ENCODE measurements around the gene MGMT. TPM values are rescaled to one million over a fixed set of nuclear protein-coding genes. Genes with fewer than 3 reads are reported as not detected.

Gene MGMT
- total RNA-seq, 1 donor from 2014 or later = 19.6 TPM

DNA sequence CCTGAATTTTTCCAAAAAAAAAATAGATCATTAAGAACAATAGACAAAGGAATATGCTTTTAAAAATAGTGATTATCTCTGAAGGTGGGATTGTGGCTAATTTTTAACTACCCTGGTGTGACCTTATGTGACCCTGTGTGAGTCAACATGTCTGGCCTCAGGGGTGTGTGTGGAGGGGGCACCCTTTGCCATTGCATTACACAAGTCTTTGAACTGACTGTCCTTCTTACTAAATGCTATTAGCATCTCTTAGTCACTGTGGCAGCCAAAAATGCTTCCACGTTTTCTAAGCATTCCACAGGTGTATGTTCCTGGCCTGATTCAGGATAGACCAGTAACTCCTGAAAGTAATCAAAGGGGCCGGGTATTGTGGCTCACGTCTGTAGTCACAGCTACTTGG, 175.4 kb downstream of the MGMT start:
- DNase-seq (ENCODE audit: low spot score) = no peak
- Mint-ChIP-seq H3K27me3 (ENCODE audit: insufficient read depth) (no peaks in the 10 kb centered on the region), H3K36me3 (ENCODE audit: low read depth) (no peaks in the 10 kb centered on the region), H3K4me1 (ENCODE audit: low read depth) (no peaks in the 10 kb centered on the region), H3K27ac (no peak overlapping the region), H3K4me3 (no peak overlapping the region), H3K9me3 (no peaks in the 10 kb centered on the region)
- intact Hi-C loops (cut with micrococcal nuclease) = no loop called here

DNA sequence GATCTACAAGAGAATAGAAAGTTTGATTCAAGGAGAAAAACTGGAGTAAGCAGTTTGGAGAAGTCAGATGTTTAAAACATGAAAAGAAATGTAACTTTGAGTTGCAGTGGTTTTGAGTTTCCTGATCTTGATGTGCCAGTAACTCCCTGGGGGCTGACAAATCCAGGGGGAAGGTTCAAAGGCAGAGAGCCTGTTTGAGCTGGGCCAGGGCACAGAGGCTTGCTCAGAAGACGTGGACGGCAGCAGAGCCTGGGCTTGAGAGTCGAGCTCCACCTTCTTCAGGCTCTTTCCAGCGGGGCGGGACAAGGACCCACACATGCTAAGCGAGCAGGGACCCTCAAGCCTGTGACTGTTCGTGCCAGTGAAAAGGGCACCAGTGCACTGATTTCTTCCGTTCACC, 176.2 kb downstream of the MGMT start:
- no peak for DNase-seq (ENCODE audit: low spot score)
- Mint-ChIP-seq H3K27ac (no peak overlapping the region), H3K4me3 (no peak overlapping the region), H3K9me3 (no peaks in the 10 kb centered on the region), H3K36me3 (ENCODE audit: low read depth) (no peaks in the 10 kb centered on the region), H3K27me3 (ENCODE audit: insufficient read depth) (no peaks in the 10 kb centered on the region), H3K4me1 (ENCODE audit: low read depth) (no peaks in the 10 kb centered on the region)
- intact Hi-C loops (cut with micrococcal nuclease) = no loop called here

DNA sequence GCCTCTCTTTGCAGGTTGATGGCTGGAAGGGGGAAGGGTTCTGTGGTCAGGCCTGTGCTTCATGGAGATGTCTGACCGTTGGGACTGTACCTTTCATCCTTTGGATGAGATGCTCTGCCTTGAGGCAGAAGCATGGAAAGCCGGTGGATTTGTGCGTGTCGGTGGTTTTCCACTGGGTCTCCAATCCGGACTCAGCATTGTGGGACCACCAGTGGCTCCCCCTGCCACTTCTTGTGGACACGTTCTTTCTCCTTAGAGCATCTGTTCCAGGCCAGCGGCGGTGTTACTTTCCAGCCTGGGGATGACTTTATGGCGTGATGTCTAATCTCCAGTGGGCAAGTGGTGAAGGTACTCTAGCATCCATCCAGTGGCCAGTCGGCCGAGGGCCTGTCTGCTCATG, 178.4 kb downstream of the MGMT start:
- no peaks in the 10 kb centered on the region for H3K9me3 Mint-ChIP-seq
- H3K4me1 Mint-ChIP-seq (ENCODE audit: low read depth) = no peaks in the 10 kb centered on the region
- intact Hi-C loops (cut with micrococcal nuclease) = no loop called here
- no peaks in the 10 kb centered on the region for H3K36me3 Mint-ChIP-seq (ENCODE audit: low read depth)
- no peak for DNase-seq (ENCODE audit: low spot score)
- H3K4me3 Mint-ChIP-seq = no peak overlapping the region
- no peak overlapping the region for H3K27ac Mint-ChIP-seq
- no peaks in the 10 kb centered on the region for H3K27me3 Mint-ChIP-seq (ENCODE audit: insufficient read depth)

GRCh38 chr10:129646973-129647372, 179.9 kb downstream of the MGMT start:
- Mint-ChIP-seq H3K27ac (no peak overlapping the region), H3K27me3 (ENCODE audit: insufficient read depth) (no peaks in the 10 kb centered on the region), H3K9me3 (no peaks in the 10 kb centered on the region), H3K36me3 (ENCODE audit: low read depth) (no peaks in the 10 kb centered on the region), H3K4me3 (no peak overlapping the region), H3K4me1 (ENCODE audit: low read depth) (no peaks in the 10 kb centered on the region)
- intact Hi-C loops (cut with micrococcal nuclease) = no loop called here
- DNase-seq (ENCODE audit: low spot score) = no peak

DNA sequence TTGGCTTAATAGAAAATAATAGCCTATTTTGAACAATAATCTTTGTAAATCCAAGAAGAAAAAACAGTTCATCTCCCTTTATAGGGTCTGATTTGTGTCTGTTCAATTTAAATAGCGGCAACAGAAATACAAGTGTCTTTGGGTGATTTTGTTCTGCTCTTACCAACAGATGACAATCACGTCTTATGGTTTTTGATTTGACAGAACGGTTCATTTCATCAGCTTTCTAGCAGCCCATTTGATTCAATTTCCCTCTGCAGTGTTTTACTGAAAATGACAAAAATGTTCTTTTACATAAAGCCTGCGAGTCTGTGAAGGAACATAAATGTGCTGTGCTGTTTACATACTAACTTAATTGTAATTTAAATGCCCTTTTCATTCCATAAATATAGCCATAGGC, 180.5 kb downstream of the MGMT start:
- intact Hi-C loops (cut with micrococcal nuclease) = no loop called here
- no peak overlapping the region for H3K27ac Mint-ChIP-seq
- no peaks in the 10 kb centered on the region for H3K36me3 Mint-ChIP-seq (ENCODE audit: low read depth)
- H3K27me3 Mint-ChIP-seq (ENCODE audit: insufficient read depth) = no peaks in the 10 kb centered on the region
- no peak overlapping the region for H3K4me3 Mint-ChIP-seq
- no peaks in the 10 kb centered on the region for H3K4me1 Mint-ChIP-seq (ENCODE audit: low read depth)
- H3K9me3 Mint-ChIP-seq = no peaks in the 10 kb centered on the region
- no peak for DNase-seq (ENCODE audit: low spot score)

GRCh38 chr10:129648856-129649255, 181.8 kb downstream of the MGMT start:
- Mint-ChIP-seq H3K36me3 (ENCODE audit: low read depth) (no peaks in the 10 kb centered on the region), H3K9me3 (no peaks in the 10 kb centered on the region), H3K27me3 (ENCODE audit: insufficient read depth) (no peaks in the 10 kb centered on the region), H3K4me1 (ENCODE audit: low read depth) (no peaks in the 10 kb centered on the region), H3K4me3 (no peak overlapping the region), H3K27ac (no peak overlapping the region)
- DNase-seq (ENCODE audit: low spot score) = no peak
- intact Hi-C loops (cut with micrococcal nuclease) = no loop called here

- H3K4me1 Mint-ChIP-seq (ENCODE audit: low read depth) = no peaks in the 10 kb centered on the region
- DNase-seq (ENCODE audit: low spot score) = no peak
- no peak overlapping the region for H3K4me3 Mint-ChIP-seq
- H3K27ac Mint-ChIP-seq = no peak overlapping the region
- no peaks in the 10 kb centered on the region for H3K36me3 Mint-ChIP-seq (ENCODE audit: low read depth)
- intact Hi-C loops (cut with micrococcal nuclease) = no loop called here
- no peaks in the 10 kb centered on the region for H3K27me3 Mint-ChIP-seq (ENCODE audit: insufficient read depth)
- H3K9me3 Mint-ChIP-seq = no peaks in the 10 kb centered on the region
These were observed 185.0 kb downstream of the MGMT start for GRCh38 chr10:129652021-129652420.

DNA sequence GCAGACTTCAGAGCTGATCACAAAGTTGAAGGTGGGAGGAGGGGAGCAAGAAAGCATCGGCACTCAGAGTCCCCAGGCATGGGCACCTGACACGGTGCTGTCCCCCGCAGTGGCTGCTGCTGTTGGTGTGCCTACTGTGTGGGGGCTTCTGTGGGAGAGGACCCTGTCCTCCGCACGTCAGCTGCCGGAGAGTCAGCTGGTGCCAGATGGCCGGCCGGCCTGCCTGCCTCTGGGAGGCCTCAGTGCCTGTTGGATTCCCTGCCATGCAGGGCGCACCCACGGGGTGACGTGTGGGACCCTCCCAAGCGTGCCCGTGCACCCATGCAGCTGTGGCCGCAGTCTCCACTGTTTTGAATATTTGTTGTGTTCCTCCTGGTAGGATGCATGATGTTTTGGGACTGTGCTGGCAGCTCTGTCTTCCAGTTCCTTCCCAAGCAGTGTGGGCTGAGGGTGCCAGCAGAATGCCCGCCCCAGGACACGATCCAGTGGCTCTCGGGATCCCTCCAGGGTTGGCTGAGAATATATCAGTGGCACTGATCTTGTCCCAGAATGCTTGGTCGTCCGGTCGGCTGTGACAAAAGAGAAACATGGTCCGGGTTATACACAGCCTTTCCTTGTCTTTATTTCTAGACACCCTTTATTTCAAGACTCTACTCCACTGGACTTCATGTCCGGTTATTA, 185.6 kb downstream of the MGMT start:
- no peaks in the 10 kb centered on the region for H3K4me1 Mint-ChIP-seq (ENCODE audit: low read depth)
- no peaks in the 10 kb centered on the region for H3K36me3 Mint-ChIP-seq (ENCODE audit: low read depth)
- intact Hi-C loops (cut with micrococcal nuclease) = no loop called here
- no peak overlapping the region for H3K4me3 Mint-ChIP-seq
- H3K27me3 Mint-ChIP-seq (ENCODE audit: insufficient read depth) = no peaks in the 10 kb centered on the region
- no peaks in the 10 kb centered on the region for H3K9me3 Mint-ChIP-seq
- no peak overlapping the region for H3K27ac Mint-ChIP-seq
- DNase-seq (ENCODE audit: low spot score) = no peak

- Mint-ChIP-seq H3K4me3 (no peak overlapping the region), H3K9me3 (no peaks in the 10 kb centered on the region), H3K27me3 (ENCODE audit: insufficient read depth) (no peaks in the 10 kb centered on the region), H3K36me3 (ENCODE audit: low read depth) (no peaks in the 10 kb centered on the region), H3K27ac (no peak overlapping the region), H3K4me1 (ENCODE audit: low read depth) (no peaks in the 10 kb centered on the region)
- DNase-seq (ENCODE audit: low spot score) = no peak
- intact Hi-C loops (cut with micrococcal nuclease) = no loop called here
These were observed 186.4 kb downstream of the MGMT start for GRCh38 chr10:129653428-129653827.

GRCh38 chr10:129653861-129654260, 186.8 kb downstream of the MGMT start:
- intact Hi-C loops (cut with micrococcal nuclease) = no loop called here
- Mint-ChIP-seq H3K4me3 (no peak overlapping the region), H3K36me3 (ENCODE audit: low read depth) (no peaks in the 10 kb centered on the region), H3K4me1 (ENCODE audit: low read depth) (no peaks in the 10 kb centered on the region), H3K9me3 (no peaks in the 10 kb centered on the region), H3K27me3 (ENCODE audit: insufficient read depth) (no peaks in the 10 kb centered on the region), H3K27ac (no peak overlapping the region)
- no peak for DNase-seq (ENCODE audit: low spot score)

GRCh38 chr10:129654461-129654860, 187.4 kb downstream of the MGMT start:
- Mint-ChIP-seq H3K36me3 (ENCODE audit: low read depth) (no peaks in the 10 kb centered on the region), H3K27ac (no peak overlapping the region), H3K9me3 (no peaks in the 10 kb centered on the region), H3K4me3 (no peak overlapping the region), H3K27me3 (ENCODE audit: insufficient read depth) (no peaks in the 10 kb centered on the region), H3K4me1 (ENCODE audit: low read depth) (no peaks in the 10 kb centered on the region)
- intact Hi-C loops (cut with micrococcal nuclease) = no loop called here
- no peak for DNase-seq (ENCODE audit: low spot score)

- no peak overlapping the region for H3K27ac Mint-ChIP-seq
These were observed 188.1 kb downstream of the MGMT start for GRCh38 chr10:129655007-129655678.

DNA sequence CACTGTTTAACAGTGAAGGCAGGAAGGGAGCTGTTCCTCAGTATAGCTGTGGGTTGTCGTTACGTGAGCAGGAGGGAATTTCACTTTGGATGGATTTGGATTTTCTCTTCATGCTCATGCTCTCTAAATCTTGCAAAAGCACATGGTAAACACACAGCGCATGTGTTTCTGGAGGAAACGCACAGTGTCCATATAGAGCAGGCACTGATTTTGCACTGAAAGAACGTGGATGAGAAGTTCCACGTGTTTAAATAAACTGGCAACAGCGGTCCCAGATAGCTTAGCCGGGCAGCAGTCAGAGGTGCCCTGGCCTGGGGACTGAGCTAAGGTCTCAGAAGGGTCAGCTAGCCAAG, 188.6 kb downstream of the MGMT start:
- no peaks in the 10 kb centered on the region for H3K36me3 Mint-ChIP-seq (ENCODE audit: low read depth)
- no peak overlapping the region for H3K27ac Mint-ChIP-seq
- intact Hi-C loops (cut with micrococcal nuclease) = no loop called here
- DNase-seq (ENCODE audit: low spot score) = no peak
- H3K4me1 Mint-ChIP-seq (ENCODE audit: low read depth) = no peaks in the 10 kb centered on the region
- peaks cover 3% of the 10 kb centered on the region for H3K9me3 Mint-ChIP-seq
- no peaks in the 10 kb centered on the region for H3K27me3 Mint-ChIP-seq (ENCODE audit: insufficient read depth)
- H3K4me3 Mint-ChIP-seq = no peak overlapping the region

More at GRCh38 chr10:129655007-129655678, 188.1 kb downstream of the MGMT start:
- Mint-ChIP-seq H3K4me3 (no peak overlapping the region), H3K36me3 (ENCODE audit: low read depth) (no peaks in the 10 kb centered on the region), H3K4me1 (ENCODE audit: low read depth) (no peaks in the 10 kb centered on the region), H3K9me3 (peaks cover 2% of the 10 kb centered on the region), H3K27me3 (ENCODE audit: insufficient read depth) (no peaks in the 10 kb centered on the region)
- intact Hi-C loops (cut with micrococcal nuclease) = no loop called here
- no peak for DNase-seq (ENCODE audit: low spot score)

- no peak overlapping the region for H3K27ac Mint-ChIP-seq
- peaks cover 3% of the 10 kb centered on the region for H3K9me3 Mint-ChIP-seq
- no peaks in the 10 kb centered on the region for H3K27me3 Mint-ChIP-seq (ENCODE audit: insufficient read depth)
These were observed 189.6 kb downstream of the MGMT start for GRCh38 chr10:129656642-129657041.

More at GRCh38 chr10:129656642-129657041, 189.6 kb downstream of the MGMT start:
- intact Hi-C loops (cut with micrococcal nuclease) = no loop called here
- H3K4me3 Mint-ChIP-seq = no peak overlapping the region
- no peaks in the 10 kb centered on the region for H3K4me1 Mint-ChIP-seq (ENCODE audit: low read depth)
- DNase-seq (ENCODE audit: low spot score) = no peak
- H3K36me3 Mint-ChIP-seq (ENCODE audit: low read depth) = no peaks in the 10 kb centered on the region

All from activated T-helper 1 cell treated with anti-CD3 and anti-CD28 coated beads, Interleukin-12 subunit alpha, Interleukin-12 subunit beta, Interleukin-2, Interleukin-4 antibody, amounts not matched to agents 30 ng/mL and 10 ng/mL and 1 ng/mL, durations not matched to agents 14 hours and 24 hours and 36 hours (primary cell).